Activated T-helper 1 cell treated with anti-CD3 and anti-CD28 coated beads, Interleukin-12 subunit alpha, Interleukin-12 subunit beta, Interleukin-2, Interleukin-4 antibody, amounts not matched to agents 30 ng/mL and 10 ng/mL and 1 ng/mL, durations not matched to agents 14 hours and 24 hours and 36 hours (primary cell): ENCODE data around the gene CCDC88A. TPM values are rescaled to one million over a fixed set of nuclear protein-coding genes. Genes with fewer than 3 reads are reported as not detected.
"Not testable (repeated sequence)": the region's sequence is repeated elsewhere in the genome, so short reads cannot be mapped to it uniquely, and the experiment has no call there.

Source experiments
- DNase-seq: peaks from one replicate; pipeline ENCODE4 v3.0.0; 2021; ENCODE audit warnings: low spot score
- H3K27ac Mint-ChIP-seq: one replicate; pipeline ENCODE4 v1.8.0; 2021; ENCODE audit warnings: mild to moderate bottlenecking, mixed read lengths
- H3K27me3 Mint-ChIP-seq: one replicate; pipeline ENCODE4 v1.8.0; 2022; ENCODE audit warnings: mild to moderate bottlenecking, moderate library complexity, mixed read lengths; ENCODE audit not compliant: insufficient read depth
- H3K36me3 Mint-ChIP-seq: one replicate; pipeline ENCODE4 v1.8.0; 2021; ENCODE audit warnings: low read depth, mixed read lengths
- H3K4me1 Mint-ChIP-seq: one replicate; pipeline ENCODE4 v1.8.0; 2021; ENCODE audit warnings: low read depth, mixed read lengths
- H3K4me3 Mint-ChIP-seq: one replicate; pipeline ENCODE4 v1.8.0; 2021; ENCODE audit warnings: mild to moderate bottlenecking, moderate library complexity, mixed read lengths
- H3K9me3 Mint-ChIP-seq: one replicate; pipeline ENCODE4 v1.8.0; 2021; ENCODE audit warnings: mixed read lengths
- intact Hi-C: fragments of 100-400 bp; cut with micrococcal nuclease; formaldehyde crosslinking; loops from one replicate; pipeline ENCODE4 v1.15.1; 2024
- total RNA-seq: library from RNA; stranded (reverse); gene quantifications from 2 replicates; pipeline ENCODE4 v1.2.3, GENCODE V29; 2022

CCDC88A gene, protein sequence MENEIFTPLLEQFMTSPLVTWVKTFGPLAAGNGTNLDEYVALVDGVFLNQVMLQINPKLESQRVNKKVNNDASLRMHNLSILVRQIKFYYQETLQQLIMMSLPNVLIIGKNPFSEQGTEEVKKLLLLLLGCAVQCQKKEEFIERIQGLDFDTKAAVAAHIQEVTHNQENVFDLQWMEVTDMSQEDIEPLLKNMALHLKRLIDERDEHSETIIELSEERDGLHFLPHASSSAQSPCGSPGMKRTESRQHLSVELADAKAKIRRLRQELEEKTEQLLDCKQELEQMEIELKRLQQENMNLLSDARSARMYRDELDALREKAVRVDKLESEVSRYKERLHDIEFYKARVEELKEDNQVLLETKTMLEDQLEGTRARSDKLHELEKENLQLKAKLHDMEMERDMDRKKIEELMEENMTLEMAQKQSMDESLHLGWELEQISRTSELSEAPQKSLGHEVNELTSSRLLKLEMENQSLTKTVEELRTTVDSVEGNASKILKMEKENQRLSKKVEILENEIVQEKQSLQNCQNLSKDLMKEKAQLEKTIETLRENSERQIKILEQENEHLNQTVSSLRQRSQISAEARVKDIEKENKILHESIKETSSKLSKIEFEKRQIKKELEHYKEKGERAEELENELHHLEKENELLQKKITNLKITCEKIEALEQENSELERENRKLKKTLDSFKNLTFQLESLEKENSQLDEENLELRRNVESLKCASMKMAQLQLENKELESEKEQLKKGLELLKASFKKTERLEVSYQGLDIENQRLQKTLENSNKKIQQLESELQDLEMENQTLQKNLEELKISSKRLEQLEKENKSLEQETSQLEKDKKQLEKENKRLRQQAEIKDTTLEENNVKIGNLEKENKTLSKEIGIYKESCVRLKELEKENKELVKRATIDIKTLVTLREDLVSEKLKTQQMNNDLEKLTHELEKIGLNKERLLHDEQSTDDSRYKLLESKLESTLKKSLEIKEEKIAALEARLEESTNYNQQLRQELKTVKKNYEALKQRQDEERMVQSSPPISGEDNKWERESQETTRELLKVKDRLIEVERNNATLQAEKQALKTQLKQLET (N-terminal part only)
- 6.4 and 8.4 TPM in 2 replicates for total RNA-seq

DNA sequence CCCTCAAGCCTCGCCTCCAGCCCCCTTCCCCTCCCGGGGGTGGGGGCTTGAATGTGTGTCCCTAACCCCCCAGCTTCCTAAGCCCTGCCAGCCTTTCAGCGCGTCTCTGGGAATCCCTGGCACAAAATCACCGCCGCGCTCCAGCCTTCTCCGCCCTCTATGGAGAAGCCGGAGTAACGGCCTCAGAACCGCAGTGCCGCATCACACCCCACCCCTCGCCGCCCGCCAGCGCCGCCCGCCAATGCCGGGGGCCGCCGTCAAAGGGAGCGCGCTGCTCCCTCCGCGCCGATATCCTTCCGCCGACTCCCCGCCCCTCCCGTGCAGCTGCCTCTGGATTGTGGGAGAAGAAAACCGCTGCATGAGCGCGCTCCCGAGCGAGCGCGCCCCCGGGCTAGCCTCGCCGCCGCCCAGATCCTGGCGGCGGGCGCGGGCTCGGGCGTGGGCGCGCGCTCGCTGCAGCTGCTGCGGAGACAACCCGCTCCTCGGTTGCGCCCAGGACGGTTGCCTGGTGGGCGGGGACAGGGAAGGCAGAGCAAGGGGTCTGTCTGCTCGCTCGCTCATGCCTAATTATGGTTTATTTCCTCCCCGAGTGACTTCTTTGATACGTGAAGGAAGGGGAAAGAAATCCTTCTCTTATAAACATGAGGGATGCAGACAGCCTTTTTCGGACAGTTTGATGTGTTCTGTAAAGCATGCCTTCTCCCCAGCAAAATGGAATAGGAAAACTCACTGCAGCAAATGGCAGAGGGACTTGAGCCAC, at the start of gene CCDC88A:
TSS of gene CCDC88A (minus strand) at position 178 of the 760 bp plus-strand sequence. CDS start 777 bp downstream, outside the sequence.
- H3K27ac Mint-ChIP-seq, result peak within 1 kb of the TSS; percentile 50
- H3K4me3 Mint-ChIP-seq, result peak within 1 kb of the TSS; percentile 89
- H3K36me3 Mint-ChIP-seq, result no peaks in the 10 kb centered on the region
- H3K27me3 Mint-ChIP-seq, result peaks cover 25% of the 10 kb centered on the region
- peaks cover 23% of the 10 kb centered on the region for H3K4me1 Mint-ChIP-seq
- H3K9me3 Mint-ChIP-seq, result no peaks in the 10 kb centered on the region
- intact Hi-C loops, result loop anchor here (1.0 to 5.0 kb wide), 11 partner anchors 11 to 698 kb away; partner anchors contain the start of genes CFAP36, CLHC1, EML6 and MTIF2
- DNase-seq, result peak; percentile 78

DNA sequence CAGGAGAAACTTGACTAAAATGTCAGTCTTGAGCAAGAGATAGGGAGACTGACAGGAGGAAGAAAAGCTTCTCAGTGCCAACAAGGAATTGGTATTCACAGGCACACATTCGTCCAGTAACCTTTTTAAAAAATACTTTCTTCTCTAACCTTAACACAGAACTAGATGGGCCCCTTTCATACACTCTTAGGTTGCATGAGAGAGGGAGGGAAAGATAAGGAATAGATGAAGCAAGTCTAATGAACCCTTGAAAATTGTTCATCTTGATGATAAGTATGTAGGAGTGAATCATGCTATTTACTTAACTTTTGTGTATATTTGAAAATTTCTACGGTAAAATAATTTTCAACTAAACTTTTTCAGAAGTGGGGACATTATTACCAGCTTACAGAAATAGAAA, 42.0 kb upstream of the CCDC88A start:
- Mint-ChIP-seq H3K27me3 (peaks cover 3% of the 10 kb centered on the region), H3K4me1 (no peaks in the 10 kb centered on the region), H3K4me3 (no peak overlapping the region), H3K27ac (no peak overlapping the region), H3K9me3 (no peaks in the 10 kb centered on the region), H3K36me3 (no peaks in the 10 kb centered on the region)
- DNase-seq, result no peak
- intact Hi-C loops, result no loop called here

DNA sequence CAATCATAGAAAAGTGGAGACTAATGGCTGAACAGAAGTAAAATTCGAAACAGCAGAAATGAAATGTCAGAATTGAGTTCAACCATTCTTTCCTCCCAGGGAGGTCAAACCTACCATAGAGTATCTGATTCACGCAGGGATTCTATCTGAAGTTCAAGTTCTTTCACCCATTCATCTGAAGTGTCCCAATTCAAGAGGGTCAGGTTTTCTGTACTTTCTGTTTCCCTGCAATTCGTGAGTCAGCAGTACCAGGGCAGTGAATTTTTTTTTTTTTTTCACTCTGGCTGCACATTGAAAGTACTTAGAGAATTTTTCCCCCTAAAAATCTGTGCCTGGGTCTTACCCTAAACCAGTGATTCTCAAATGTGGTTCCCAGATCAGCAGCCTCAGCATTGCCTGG, 40.9 kb upstream of the CCDC88A start:
- H3K36me3 Mint-ChIP-seq, result no peaks in the 10 kb centered on the region
- no peak for DNase-seq

DNA sequence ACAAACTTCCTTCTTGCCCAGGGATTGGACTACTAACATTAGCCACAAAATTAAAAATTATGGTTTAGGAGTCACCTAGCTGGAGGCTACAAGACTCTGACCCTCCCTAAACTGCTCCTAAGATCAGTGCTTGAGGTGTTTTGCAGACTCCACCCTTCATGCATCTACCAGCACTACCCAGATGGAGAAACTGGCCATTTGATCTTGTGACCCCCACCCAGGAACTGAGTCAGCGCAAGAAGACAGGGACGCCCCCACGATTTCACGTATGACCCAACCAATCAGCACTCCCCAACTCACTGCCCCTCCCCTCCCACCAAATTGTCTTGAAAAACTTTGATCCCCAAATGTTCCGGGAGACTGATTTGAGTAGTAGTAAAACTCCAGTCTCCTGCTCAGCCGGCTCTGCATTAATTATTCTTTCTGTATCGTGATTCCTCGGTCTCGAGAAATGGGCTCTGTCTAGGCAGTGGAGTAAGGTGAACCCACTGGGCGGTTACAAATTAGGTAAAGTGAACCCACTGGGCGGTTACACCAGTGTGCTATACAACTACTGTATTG, 40.1 kb upstream of the CCDC88A start:
- intact Hi-C loops, result no loop called here
- Mint-ChIP-seq H3K4me1 (no peaks in the 10 kb centered on the region), H3K27ac (no peak overlapping the region), H3K36me3 (no peaks in the 10 kb centered on the region), H3K9me3 (no peaks in the 10 kb centered on the region), H3K4me3 (no peak overlapping the region), H3K27me3 (peaks cover 2% of the 10 kb centered on the region)
- DNase-seq, result no peak

More for the DNA sequence above, 40.9 kb upstream of the CCDC88A start:
- Mint-ChIP-seq H3K27me3 (peaks cover 3% of the 10 kb centered on the region), H3K9me3 (no peaks in the 10 kb centered on the region), H3K4me3 (no peak overlapping the region), H3K4me1 (no peaks in the 10 kb centered on the region), H3K27ac (no peak overlapping the region)
- intact Hi-C loops, result no loop called here

DNA sequence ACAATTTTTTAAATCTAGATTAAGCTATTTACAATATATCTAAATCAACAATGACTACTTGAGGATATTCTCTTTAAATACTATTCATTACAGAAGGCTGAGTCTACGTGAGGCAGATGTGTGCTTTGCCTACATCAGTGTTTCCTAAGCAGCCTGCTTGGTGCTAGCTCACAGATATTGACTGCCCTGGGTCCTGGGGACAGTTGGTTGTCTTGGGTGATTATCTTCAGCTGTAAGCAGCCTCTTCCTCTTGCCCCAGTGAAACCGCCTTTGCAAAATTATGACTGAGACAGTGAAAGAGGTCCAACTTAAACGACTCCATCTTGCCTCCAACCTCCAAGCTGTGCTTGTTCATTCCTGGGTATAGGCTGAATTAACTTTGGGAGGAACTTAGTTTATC, 39.6 kb upstream of the CCDC88A start:
- no peak overlapping the region for H3K27ac Mint-ChIP-seq
- no peaks in the 10 kb centered on the region for H3K9me3 Mint-ChIP-seq
- no peak overlapping the region for H3K4me3 Mint-ChIP-seq
- no peaks in the 10 kb centered on the region for H3K27me3 Mint-ChIP-seq
- H3K4me1 Mint-ChIP-seq, result no peaks in the 10 kb centered on the region
- intact Hi-C loops, result no loop called here
- no peak for DNase-seq
- no peaks in the 10 kb centered on the region for H3K36me3 Mint-ChIP-seq

DNA sequence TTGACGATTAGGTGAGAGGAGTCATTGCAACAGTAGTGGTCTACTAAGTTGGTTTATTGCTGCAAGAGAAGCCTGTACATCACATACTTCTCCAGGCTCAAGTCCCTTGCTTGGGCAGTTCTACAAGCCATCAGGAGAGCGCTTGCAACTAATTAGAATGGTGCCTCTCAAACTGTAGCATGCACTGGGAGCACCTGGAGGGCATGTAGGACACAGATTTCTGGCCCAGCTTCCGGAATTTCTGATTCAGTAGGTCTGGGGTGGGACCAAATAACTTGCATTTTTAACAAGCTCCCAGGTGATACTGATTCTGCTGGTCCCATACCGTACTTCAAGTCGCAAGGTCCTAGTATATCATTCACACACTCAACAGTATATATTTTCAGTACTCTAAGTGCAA, 34.5 kb upstream of the CCDC88A start:
- intact Hi-C loops, result no loop called here
- no peak for DNase-seq
- Mint-ChIP-seq H3K4me1 (no peaks in the 10 kb centered on the region), H3K27ac (no peak overlapping the region), H3K9me3 (no peaks in the 10 kb centered on the region), H3K36me3 (no peaks in the 10 kb centered on the region), H3K27me3 (peaks cover 2% of the 10 kb centered on the region), H3K4me3 (no peak overlapping the region)

DNA sequence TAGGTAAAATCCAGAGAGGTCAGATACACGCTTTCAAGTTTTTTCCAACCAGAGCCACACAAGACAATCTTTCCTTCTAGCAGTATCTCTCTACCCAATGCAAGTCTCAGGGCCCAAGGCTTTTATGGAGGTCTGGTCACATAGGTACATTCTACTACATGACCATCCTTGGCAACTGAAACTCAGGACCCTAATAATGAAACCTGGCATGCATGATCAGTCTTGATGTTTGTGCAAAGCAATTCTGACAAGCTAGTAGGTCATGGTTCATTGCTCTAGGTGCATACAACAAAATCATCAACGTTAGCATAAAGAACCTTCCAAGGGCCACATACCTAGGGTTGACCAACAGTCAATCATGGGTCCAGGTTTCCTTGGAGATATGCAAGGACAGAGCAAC, 33.2 kb upstream of the CCDC88A start:
- Mint-ChIP-seq H3K9me3 (no peaks in the 10 kb centered on the region), H3K27ac (no peak overlapping the region), H3K36me3 (no peaks in the 10 kb centered on the region), H3K4me3 (no peak overlapping the region), H3K27me3 (peaks cover 2% of the 10 kb centered on the region), H3K4me1 (no peaks in the 10 kb centered on the region)
- intact Hi-C loops, result no loop called here
- no peak for DNase-seq

DNA sequence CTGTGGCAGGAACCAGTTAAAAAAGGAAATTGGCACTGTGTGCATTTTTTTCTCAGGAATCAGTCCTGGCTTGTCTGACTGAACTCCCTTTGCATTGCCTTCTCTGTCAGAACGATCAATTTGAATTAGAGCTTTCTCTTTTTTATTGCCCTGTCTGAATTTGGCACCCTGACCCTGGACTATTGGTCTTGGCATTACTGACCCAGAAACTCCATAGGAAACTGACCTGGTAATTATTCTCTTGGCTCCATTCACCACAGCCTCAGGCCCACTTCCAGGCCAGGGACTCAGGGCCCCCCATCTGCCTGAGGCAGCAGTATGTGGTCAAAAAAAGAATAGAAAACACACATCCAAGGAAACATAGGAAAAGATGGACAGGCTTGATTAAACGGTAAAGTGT, 32.0 kb upstream of the CCDC88A start:
- no peak overlapping the region for H3K4me3 Mint-ChIP-seq
- no peaks in the 10 kb centered on the region for H3K36me3 Mint-ChIP-seq

DNA sequence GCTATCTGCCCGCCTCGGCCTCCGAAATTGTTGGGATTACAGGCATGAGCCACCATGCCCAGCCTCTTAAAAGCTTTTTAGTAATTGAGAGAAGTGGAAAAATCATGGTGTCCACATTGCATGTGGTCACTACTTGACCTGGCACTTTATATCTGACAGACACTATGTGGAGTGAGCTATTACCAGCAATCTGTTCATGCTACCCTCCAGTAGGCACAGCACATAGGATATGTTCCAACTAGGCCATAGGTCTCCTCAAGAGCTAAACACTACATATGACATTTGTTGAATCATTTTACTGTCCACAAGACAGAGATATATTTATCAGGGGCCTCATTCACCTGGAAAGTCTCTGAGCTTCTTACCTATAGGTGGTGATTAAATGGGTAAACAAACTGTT, 30.4 kb upstream of the CCDC88A start:
- intact Hi-C loops, H3K4me3 Mint-ChIP-seq, DNase-seq, H3K36me3 Mint-ChIP-seq, H3K9me3 Mint-ChIP-seq, H3K4me1 Mint-ChIP-seq, H3K27ac Mint-ChIP-seq, H3K27me3 Mint-ChIP-seq: not testable (repeated sequence)

More for the DNA sequence above, 32.0 kb upstream of the CCDC88A start:
- no peak for DNase-seq
- H3K27ac Mint-ChIP-seq, result no peak overlapping the region
- no peaks in the 10 kb centered on the region for H3K4me1 Mint-ChIP-seq
- H3K9me3 Mint-ChIP-seq, result no peaks in the 10 kb centered on the region
- intact Hi-C loops, result no loop called here
- H3K27me3 Mint-ChIP-seq, result peaks cover 2% of the 10 kb centered on the region

DNA sequence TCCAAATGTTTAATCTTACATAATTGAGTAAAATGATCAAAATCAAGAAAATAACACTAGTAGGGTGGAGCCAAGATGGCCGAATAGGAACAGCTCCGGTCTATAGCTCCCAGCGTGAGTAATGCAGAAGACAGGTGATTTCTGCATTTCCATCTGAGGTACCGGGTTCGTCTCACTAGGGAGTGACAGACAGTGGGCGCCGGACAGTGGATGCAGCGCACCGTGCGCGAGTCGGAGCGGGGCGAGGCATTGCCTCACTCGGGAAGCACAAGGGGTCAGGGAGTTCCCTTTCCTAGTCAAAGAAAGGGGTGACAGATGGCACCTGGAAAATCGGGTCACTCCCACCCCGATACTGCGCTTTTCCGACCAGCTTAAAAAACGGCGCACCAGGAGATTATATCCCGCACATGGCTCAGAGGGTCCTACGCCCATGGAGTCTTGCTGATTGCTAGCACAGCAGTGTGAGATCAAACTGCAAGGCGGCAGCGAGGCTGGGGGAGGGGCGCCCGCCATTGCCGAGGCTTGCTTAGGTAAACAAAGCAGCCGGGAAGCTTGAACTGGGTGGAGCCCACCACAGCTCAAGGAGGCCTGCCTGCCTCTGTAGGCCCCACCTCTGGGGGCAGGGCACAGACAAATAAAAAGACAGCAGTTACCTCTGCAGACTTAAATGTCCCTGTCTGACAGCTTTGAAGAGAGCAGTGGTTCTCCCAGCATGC, 22.5 kb upstream of the CCDC88A start:
- H3K4me3 Mint-ChIP-seq, intact Hi-C loops, H3K4me1 Mint-ChIP-seq, H3K27me3 Mint-ChIP-seq, H3K27ac Mint-ChIP-seq, H3K36me3 Mint-ChIP-seq, DNase-seq, H3K9me3 Mint-ChIP-seq: not testable (repeated sequence)

DNA sequence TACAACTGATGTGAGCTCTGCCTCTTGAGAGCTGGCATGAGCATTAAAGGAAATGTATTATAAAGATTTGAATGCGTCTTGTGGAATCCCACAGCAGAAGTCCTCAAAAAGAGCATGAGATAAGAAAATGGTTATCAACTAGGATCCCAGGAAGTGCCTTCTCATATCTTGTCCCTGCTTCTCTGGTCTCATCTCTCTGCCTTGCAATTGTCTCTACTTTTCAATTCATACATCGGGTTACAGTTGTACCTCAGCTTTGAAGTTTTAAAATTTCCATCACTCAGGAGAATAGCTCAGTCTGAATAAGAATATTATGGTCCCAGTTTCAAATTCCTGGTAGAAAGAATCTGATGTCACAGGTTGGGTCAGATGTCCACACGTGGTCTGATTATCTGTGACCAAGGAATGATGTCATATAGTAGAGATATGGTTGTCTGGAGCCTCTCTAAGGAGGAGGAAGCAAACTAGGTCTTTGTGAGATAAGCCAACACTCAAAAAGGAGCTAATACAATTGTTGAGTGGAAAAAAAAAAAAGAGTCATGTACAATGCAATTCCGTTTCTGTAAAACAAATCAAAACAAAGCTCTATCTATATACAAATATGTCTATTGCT, 21.7 kb upstream of the CCDC88A start:
- peaks cover 7% of the 10 kb centered on the region for H3K27me3 Mint-ChIP-seq
- H3K4me3 Mint-ChIP-seq, result no peak overlapping the region
- H3K27ac Mint-ChIP-seq, result no peak overlapping the region
- intact Hi-C loops, result no loop called here
- H3K9me3 Mint-ChIP-seq, result no peaks in the 10 kb centered on the region
- DNase-seq, result no peak
- H3K36me3 Mint-ChIP-seq, result no peaks in the 10 kb centered on the region
- H3K4me1 Mint-ChIP-seq, result no peaks in the 10 kb centered on the region
